Loucy (cell line): Measurements from ENCODE around the gene MYMX.

Experiments used
- EZH2phosphoT487 ChIP-seq: fragments of 200-600 bp; IDR thresholded peaks from 2 replicates; pipeline ENCODE4 v1.6.1; 2018; ENCODE audit warnings: antibody characterized with exemption, mild to moderate bottlenecking, moderate library complexity, borderline replicate concordance
- TF ChIP-seq, protein P1 (sequence below): fragments of 200-600 bp; sonication (generic); conservative IDR thresholded peaks from 2 replicates; pipeline ENCODE4 v1.5.1; 2014; ENCODE audit warnings: mild to moderate bottlenecking, antibody characterized with exemption, low read length

DNA sequence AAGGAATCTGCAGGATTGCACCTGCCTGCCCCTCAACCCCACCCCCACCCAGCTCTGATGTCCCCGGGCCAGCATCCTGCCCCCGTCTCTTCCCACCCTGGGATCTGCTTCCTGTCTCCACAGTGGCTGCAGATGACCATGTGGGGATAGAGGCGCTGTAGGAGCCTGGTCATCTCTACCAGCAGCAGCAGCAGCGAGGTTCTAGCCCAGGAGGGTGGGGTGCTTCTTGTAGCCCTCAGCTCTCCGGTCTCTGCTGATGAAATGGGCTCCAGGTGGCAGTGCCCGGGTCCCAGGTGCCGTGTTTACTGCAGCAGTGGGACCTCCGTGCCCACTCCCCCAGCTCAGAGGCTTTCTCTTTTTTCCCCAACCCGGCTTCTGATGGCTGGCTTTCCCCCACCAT is 32.9 kb upstream of the MYMX start:
- TF ChIP-seq, protein P1, sequence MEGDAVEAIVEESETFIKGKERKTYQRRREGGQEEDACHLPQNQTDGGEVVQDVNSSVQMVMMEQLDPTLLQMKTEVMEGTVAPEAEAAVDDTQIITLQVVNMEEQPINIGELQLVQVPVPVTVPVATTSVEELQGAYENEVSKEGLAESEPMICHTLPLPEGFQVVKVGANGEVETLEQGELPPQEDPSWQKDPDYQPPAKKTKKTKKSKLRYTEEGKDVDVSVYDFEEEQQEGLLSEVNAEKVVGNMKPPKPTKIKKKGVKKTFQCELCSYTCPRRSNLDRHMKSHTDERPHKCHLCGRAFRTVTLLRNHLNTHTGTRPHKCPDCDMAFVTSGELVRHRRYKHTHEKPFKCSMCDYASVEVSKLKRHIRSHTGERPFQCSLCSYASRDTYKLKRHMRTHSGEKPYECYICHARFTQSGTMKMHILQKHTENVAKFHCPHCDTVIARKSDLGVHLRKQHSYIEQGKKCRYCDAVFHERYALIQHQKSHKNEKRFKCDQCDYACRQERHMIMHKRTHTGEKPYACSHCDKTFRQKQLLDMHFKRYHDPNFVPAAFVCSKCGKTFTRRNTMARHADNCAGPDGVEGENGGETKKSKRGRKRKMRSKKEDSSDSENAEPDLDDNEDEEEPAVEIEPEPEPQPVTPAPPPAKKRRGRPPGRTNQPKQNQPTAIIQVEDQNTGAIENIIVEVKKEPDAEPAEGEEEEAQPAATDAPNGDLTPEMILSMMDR: no peak
- no peak for TF ChIP-seq EZH2phosphoT487
